ENCODE measurements around the gene NGLY1. TPM values are rescaled to one million over a fixed set of nuclear protein-coding genes. Genes with fewer than 3 reads are reported as not detected.

The NGLY1 gene
- total RNA-seq, 2 experiments from 2014 or later, result 64.3 to 65.6 TPM

GRCh38 chr3:25817107-25817506 is 33.9 kb upstream of the NGLY1 start:
- Mint-ChIP-seq H3K36me3 (ENCODE audit: low read depth) (no peaks in the 10 kb centered on the region), H3K27ac (no peak overlapping the region), H3K4me3 (no peak overlapping the region), H3K4me1 (ENCODE audit: low read depth) (no peaks in the 10 kb centered on the region), H3K27me3 (ENCODE audit: low read depth) (no peaks in the 10 kb centered on the region), H3K9me3 (ENCODE audit: insufficient read depth) (no peaks in the 10 kb centered on the region)
- CTCF ChIA-PET, result no interaction called here
- POLR2A ChIA-PET, result no interaction called here
- DNase-seq (no peak), ATAC-seq (no peak)

- CTCF ChIA-PET, result interaction anchor here (1.5 kb wide), 1 partner anchor 164 kb away, joined by 3 read pairs; no protein-coding TSS in a partner anchor
- Mint-ChIP-seq H3K36me3 (ENCODE audit: low read depth) (no peaks in the 10 kb centered on the region), H3K27me3 (ENCODE audit: low read depth) (peaks cover 2% of the 10 kb centered on the region), H3K4me1 (ENCODE audit: low read depth) (no peaks in the 10 kb centered on the region), H3K27ac (no peak overlapping the region), H3K9me3 (ENCODE audit: insufficient read depth) (no peaks in the 10 kb centered on the region), H3K4me3 (no peak overlapping the region)
- ATAC-seq, result no peak
- DNase-seq, result no peak
- POLR2A ChIA-PET, result interaction anchor here (0.6 to 0.8 kb wide), 2 partner anchors 8 to 30 kb away, joined by 3 to 4 read pairs; no protein-coding TSS in a partner anchor
Measured at GRCh38 chr3:25812644-25813043, 29.4 kb upstream of the NGLY1 start.

- no peak for ATAC-seq
- H3K27me3 Mint-ChIP-seq (ENCODE audit: low read depth), result no peaks in the 10 kb centered on the region
- H3K27ac Mint-ChIP-seq, result no peak overlapping the region
- ChIA-PET POLR2A (interaction anchor here (0.6 kb wide), 1 partner anchor 8 kb away, joined by 3 read pairs; no protein-coding TSS in a partner anchor), CTCF (no interaction called here)
- no peaks in the 10 kb centered on the region for H3K4me1 Mint-ChIP-seq (ENCODE audit: low read depth)
- no peak overlapping the region for H3K4me3 Mint-ChIP-seq
- H3K36me3 Mint-ChIP-seq (ENCODE audit: low read depth), result no peaks in the 10 kb centered on the region
- H3K9me3 Mint-ChIP-seq (ENCODE audit: insufficient read depth), result no peaks in the 10 kb centered on the region
- no peak for DNase-seq
Measured at GRCh38 chr3:25804676-25805075, 21.4 kb upstream of the NGLY1 start.

GRCh38 chr3:25803833-25804232 is 20.6 kb upstream of the NGLY1 start:
- no peak overlapping the region for H3K4me3 Mint-ChIP-seq
- CTCF ChIA-PET, result no interaction called here
- H3K27ac Mint-ChIP-seq, result no peak overlapping the region
- no peaks in the 10 kb centered on the region for H3K9me3 Mint-ChIP-seq (ENCODE audit: insufficient read depth)
- DNase-seq (no peak), ATAC-seq (no peak)
- no peaks in the 10 kb centered on the region for H3K36me3 Mint-ChIP-seq (ENCODE audit: low read depth)
- POLR2A ChIA-PET, result no interaction called here
- no peaks in the 10 kb centered on the region for H3K27me3 Mint-ChIP-seq (ENCODE audit: low read depth)
- H3K4me1 Mint-ChIP-seq (ENCODE audit: low read depth), result no peaks in the 10 kb centered on the region

- ATAC-seq (no peak), DNase-seq (no peak)
- Mint-ChIP-seq H3K4me1 (ENCODE audit: low read depth) (no peaks in the 10 kb centered on the region), H3K27ac (no peak overlapping the region), H3K9me3 (ENCODE audit: insufficient read depth) (no peaks in the 10 kb centered on the region), H3K27me3 (ENCODE audit: low read depth) (no peaks in the 10 kb centered on the region), H3K36me3 (ENCODE audit: low read depth) (no peaks in the 10 kb centered on the region), H3K4me3 (no peak overlapping the region)
- POLR2A ChIA-PET, result no interaction called here
- CTCF ChIA-PET, result no interaction called here
Measured at GRCh38 chr3:25801786-25802185, 18.5 kb upstream of the NGLY1 start.

- DNase-seq, result peak; percentile 93
- ChIA-PET POLR2A (interaction anchor here (1.3 kb wide), 1 partner anchor 124 kb away, joined by 4 read pairs; no protein-coding TSS in a partner anchor), CTCF (interaction anchor here (0.8 to 1.6 kb wide), 4 partner anchors 11 to 187 kb away, joined by 3 to 5 read pairs (median 3); no protein-coding TSS in a partner anchor)
- H3K27me3 Mint-ChIP-seq (ENCODE audit: low read depth), result no peaks in the 10 kb centered on the region
- H3K4me1 Mint-ChIP-seq (ENCODE audit: low read depth), result peaks cover 33% of the 10 kb centered on the region
- H3K27ac Mint-ChIP-seq, result peak within 1 kb of the TSS; percentile 97
- peak within 1 kb of the TSS; percentile 93 for H3K4me3 Mint-ChIP-seq
- H3K9me3 Mint-ChIP-seq (ENCODE audit: insufficient read depth), result no peaks in the 10 kb centered on the region
- H3K36me3 Mint-ChIP-seq (ENCODE audit: low read depth), result peaks cover 18% of the 10 kb centered on the region
- ATAC-seq, result peak; percentile 94
Measured at GRCh38 chr3:25789596-25790556, 6.6 kb upstream of the NGLY1 start, which contains the start of gene OXSM. TSS of gene OXSM (plus strand) at chr3:25790090. CDS start at chr3:25791021, 931 bp downstream.

GRCh38 chr3:25789209-25789595 is 6.0 kb upstream of the NGLY1 start:
- Mint-ChIP-seq H3K27ac (peak overlapping the region; percentile 97), H3K27me3 (ENCODE audit: low read depth) (no peaks in the 10 kb centered on the region), H3K4me3 (peak overlapping the region; percentile 93), H3K36me3 (ENCODE audit: low read depth) (peaks cover 16% of the 10 kb centered on the region), H3K9me3 (ENCODE audit: insufficient read depth) (no peaks in the 10 kb centered on the region), H3K4me1 (ENCODE audit: low read depth) (peaks cover 39% of the 10 kb centered on the region)
- no peak for DNase-seq
- ChIA-PET POLR2A (no interaction called here), CTCF (interaction anchor here (0.8 kb wide), 1 partner anchor 10 kb away, joined by 3 read pairs; no protein-coding TSS in a partner anchor)
- no peak for ATAC-seq

GRCh38 chr3:25787689-25788088 is 4.4 kb upstream of the NGLY1 start:
- DNase-seq (no peak), ATAC-seq (no peak)
- Mint-ChIP-seq H3K9me3 (ENCODE audit: insufficient read depth) (no peaks in the 10 kb centered on the region), H3K27me3 (ENCODE audit: low read depth) (no peaks in the 10 kb centered on the region), H3K36me3 (ENCODE audit: low read depth) (peaks cover 16% of the 10 kb centered on the region), H3K4me3 (no peak overlapping the region), H3K27ac (no peak overlapping the region), H3K4me1 (ENCODE audit: low read depth) (peaks cover 41% of the 10 kb centered on the region)
- ChIA-PET CTCF (interaction anchor here (1.1 kb wide), 1 partner anchor 140 kb away, joined by 4 read pairs; no protein-coding TSS in a partner anchor), POLR2A (no interaction called here)

- Mint-ChIP-seq H3K4me1 (ENCODE audit: low read depth) (peaks cover 41% of the 10 kb centered on the region), H3K27ac (no peak overlapping the region), H3K27me3 (ENCODE audit: low read depth) (no peaks in the 10 kb centered on the region), H3K36me3 (ENCODE audit: low read depth) (peaks cover 12% of the 10 kb centered on the region), H3K4me3 (no peak overlapping the region), H3K9me3 (ENCODE audit: insufficient read depth) (no peaks in the 10 kb centered on the region)
- POLR2A ChIA-PET, result no interaction called here
- CTCF ChIA-PET, result interaction anchor here (3.2 kb wide), 1 partner anchor 137 kb away, joined by 22 read pairs; no protein-coding TSS in a partner anchor
- no peak for ATAC-seq
- no peak for DNase-seq
Measured at GRCh38 chr3:25785826-25786225, 2.6 kb upstream of the NGLY1 start.

- H3K27ac Mint-ChIP-seq, result no peak overlapping the region
- no peak for ATAC-seq
- no peaks in the 10 kb centered on the region for H3K27me3 Mint-ChIP-seq (ENCODE audit: low read depth)
- no peaks in the 10 kb centered on the region for H3K9me3 Mint-ChIP-seq (ENCODE audit: insufficient read depth)
- H3K36me3 Mint-ChIP-seq (ENCODE audit: low read depth), result peaks cover 10% of the 10 kb centered on the region
- DNase-seq, result no peak
- peak overlapping the region; percentile 78 for H3K4me3 Mint-ChIP-seq
- POLR2A ChIA-PET, result no interaction called here
- CTCF ChIA-PET, result interaction anchor here (3.2 kb wide), 1 partner anchor 136 kb away, joined by 22 read pairs; no protein-coding TSS in a partner anchor
- H3K4me1 Mint-ChIP-seq (ENCODE audit: low read depth), result peaks cover 45% of the 10 kb centered on the region
Measured at GRCh38 chr3:25784971-25785370, 1.7 kb upstream of the NGLY1 start.

- POLR2A ChIA-PET, result interaction anchor here (0.5 to 1.7 kb wide), 7 partner anchors 12 to 151 kb away, joined by 3 to 9 read pairs (median 3); no protein-coding TSS in a partner anchor
- peak; percentile 53 for ATAC-seq
- peak overlapping the region; percentile 78 for H3K4me3 Mint-ChIP-seq
- no peaks in the 10 kb centered on the region for H3K9me3 Mint-ChIP-seq (ENCODE audit: insufficient read depth)
- CTCF ChIA-PET, result interaction anchor here (0.9 to 3.2 kb wide), 5 partner anchors 11 to 135 kb away, joined by 3 to 22 read pairs (median 3); no protein-coding TSS in a partner anchor
- peak overlapping the region; percentile 84 for H3K27ac Mint-ChIP-seq
- peaks cover 10% of the 10 kb centered on the region for H3K36me3 Mint-ChIP-seq (ENCODE audit: low read depth)
- H3K27me3 Mint-ChIP-seq (ENCODE audit: low read depth), result no peaks in the 10 kb centered on the region
- DNase-seq, result no peak
- peaks cover 43% of the 10 kb centered on the region for H3K4me1 Mint-ChIP-seq (ENCODE audit: low read depth)
Measured at GRCh38 chr3:25783661-25784512, 644 bp upstream of the NGLY1 start.

All from activated CD8-positive, alpha-beta T cell treated with anti-CD3 and anti-CD28 coated beads, Interleukin-2, amount 10 ng/mL, durations not matched to agents 7 days and 5 days (primary cell).